OCI-LY3 (cell line): Measurements from ENCODE around the gene GRAMD1B.

ENCODE experiments used
- H2AFZ ChIP-seq: fragments of 200-600, 300-600 bp; shearing (Covaris generic); 2 replicates; pipeline ENCODE4 v1.6.0; 2014; ENCODE audit warnings: antibody characterized with exemption, low read depth, low read length
- H3K27ac ChIP-seq: fragments of 200-600, 300-600 bp; sonication (generic); 2 replicates; pipeline ENCODE4 v1.5.1; 2014; ENCODE audit warnings: mild to moderate bottlenecking, low read length, moderate library complexity, mixed read lengths
- H3K27me3 ChIP-seq: fragments of 200-600, 300-600 bp; sonication (generic); 2 replicates; pipeline ENCODE4 v1.6.1; 2014; ENCODE audit warnings: low read depth, low read length, mixed read lengths
- H3K36me3 ChIP-seq: fragments of 200-600, 300-600 bp; sonication (generic); replicated peaks from 2 replicates; pipeline ENCODE3; 2014; ENCODE audit warnings: low read depth, low read length, mixed read lengths
- H3K4me1 ChIP-seq: fragments of 300-600, 200-600 bp; sonication (generic); 2 replicates; pipeline ENCODE4 v1.6.1; 2014; ENCODE audit warnings: low read length, mixed read lengths
- H3K4me2 ChIP-seq: fragments of 200-600, 300-600 bp; sonication (generic); 2 replicates; pipeline ENCODE4 v1.6.1; 2014; ENCODE audit warnings: low read length, mixed read lengths
- H3K4me3 ChIP-seq: fragments of 300-600, 200-600 bp; sonication (generic); 2 replicates; pipeline ENCODE4 v1.5.1; 2014; ENCODE audit warnings: antibody characterized with exemption, mild to moderate bottlenecking, low read length, moderate library complexity
- H3K79me2 ChIP-seq: fragments of 300-600, 200-600 bp; shearing (Covaris generic); 2 replicates; pipeline ENCODE4 v1.6.1; 2014; ENCODE audit warnings: mild to moderate bottlenecking, low read length, mixed read lengths
- H3K9ac ChIP-seq: fragments of 300-600, 200-600 bp; shearing (Covaris generic); 2 replicates; pipeline ENCODE4 v1.6.0; 2014; ENCODE audit warnings: mild to moderate bottlenecking, low read length, moderate library complexity
- H3K9me3 ChIP-seq: fragments of 200-600, 300-600 bp; shearing (Covaris generic); 2 replicates; pipeline ENCODE4 v1.6.1; 2014; ENCODE audit warnings: low read length, mixed read lengths; ENCODE audit not compliant: insufficient read depth
- H4K20me1 ChIP-seq: fragments of 200-600, 300-600 bp; sonication (generic); 2 replicates; pipeline ENCODE4 v1.6.1; 2016; ENCODE audit warnings: low read length, mixed read lengths; ENCODE audit not compliant: insufficient read depth
- CTCF ChIP-seq: fragments of 200-600, 300-600 bp; sonication (generic); IDR thresholded peaks from 2 replicates; pipeline ENCODE4 v1.5.1; 2014; ENCODE audit warnings: antibody characterized with exemption, low read length, low read depth
- EZH2phosphoT487 ChIP-seq: fragments of 200-600 bp; shearing (Covaris generic); IDR thresholded peaks from 2 replicates; pipeline ENCODE4 v1.6.1; 2018; ENCODE audit warnings: antibody characterized with exemption, mixed run types, low read depth

Gene GRAMD1B

GRCh38 chr11:123525511-123525918 lies 95.4 kb downstream of the GRAMD1B start:
- Histone ChIP-seq H3K27me3 (0 out of 2 replicates have a peak, but pooled peaks cover 3% of the 10 kb centered on the region), H3K79me2 (no peaks in the 10 kb centered on the region), H3K9ac (no peak overlapping the region), H3K4me3 (no peak overlapping the region), H4K20me1 (peaks cover 2% of the 10 kb centered on the region; the same call in 1 of the 2 replicates), H2AFZ (no peak overlapping the region), H3K4me1 (no peaks in the 10 kb centered on the region), H3K36me3 (no peaks in the 10 kb centered on the region), H3K9me3 (no peaks in the 10 kb centered on the region), H3K4me2 (no peak overlapping the region), H3K27ac (no peak overlapping the region)
- TF ChIP-seq CTCF, result no peak

GRCh38 chr11:123526027-123526805 lies 96.1 kb downstream of the GRAMD1B start:
- 0 out of 2 replicates have a peak, but pooled peaks cover 3% of the 10 kb centered on the region for H3K27me3 ChIP-seq
- no peak overlapping the region for H2AFZ ChIP-seq
- H3K36me3 ChIP-seq, result no peaks in the 10 kb centered on the region
- no peaks in the 10 kb centered on the region for H3K4me1 ChIP-seq
- no peaks in the 10 kb centered on the region for H3K79me2 ChIP-seq
- H3K27ac ChIP-seq, result no peak overlapping the region
- no peak overlapping the region for H3K9ac ChIP-seq
- no peaks in the 10 kb centered on the region for H3K9me3 ChIP-seq
- TF ChIP-seq CTCF (no peak), EZH2phosphoT487 (no peak)
- peaks cover 2% of the 10 kb centered on the region; the same call in 1 of the 2 replicates for H4K20me1 ChIP-seq
- H3K4me2 ChIP-seq, result no peak overlapping the region
- no peak overlapping the region for H3K4me3 ChIP-seq

- no peak for TF ChIP-seq CTCF
- no peak for TF ChIP-seq EZH2phosphoT487
These were observed 96.8 kb downstream of the GRAMD1B start for GRCh38 chr11:123526918-123527317.

GRCh38 chr11:123527526-123527925 lies 97.5 kb downstream of the GRAMD1B start:
- no peak overlapping the region for H3K9ac ChIP-seq
- TF ChIP-seq CTCF (no peak), EZH2phosphoT487 (no peak)
- H3K4me2 ChIP-seq, result no peak overlapping the region
- H3K27ac ChIP-seq, result no peak overlapping the region
- no peak overlapping the region for H2AFZ ChIP-seq
- H4K20me1 ChIP-seq, result peaks cover 2% of the 10 kb centered on the region; the same call in 1 of the 2 replicates
- H3K4me1 ChIP-seq, result no peaks in the 10 kb centered on the region
- no peaks in the 10 kb centered on the region for H3K79me2 ChIP-seq
- H3K4me3 ChIP-seq, result no peak overlapping the region
- no peaks in the 10 kb centered on the region for H3K27me3 ChIP-seq
- no peaks in the 10 kb centered on the region for H3K36me3 ChIP-seq
- no peaks in the 10 kb centered on the region for H3K9me3 ChIP-seq

More at GRCh38 chr11:123526918-123527317, 96.8 kb downstream of the GRAMD1B start:
- Histone ChIP-seq H3K9ac (no peak overlapping the region), H3K79me2 (no peaks in the 10 kb centered on the region), H3K36me3 (no peaks in the 10 kb centered on the region), H3K27ac (no peak overlapping the region), H4K20me1 (peaks cover 2% of the 10 kb centered on the region; the same call in 1 of the 2 replicates), H3K9me3 (no peaks in the 10 kb centered on the region), H3K4me2 (no peak overlapping the region), H3K27me3 (no peaks in the 10 kb centered on the region), H3K4me3 (no peak overlapping the region), H3K4me1 (no peaks in the 10 kb centered on the region), H2AFZ (no peak overlapping the region)
